ENCODE measurements around the gene TREH. TPM values are rescaled to one million over a fixed set of nuclear protein-coding genes. Genes with fewer than 3 reads are reported as not detected.

The TREH gene
- total RNA-seq, 1 experiment from 2014 or later = not detected

DNA sequence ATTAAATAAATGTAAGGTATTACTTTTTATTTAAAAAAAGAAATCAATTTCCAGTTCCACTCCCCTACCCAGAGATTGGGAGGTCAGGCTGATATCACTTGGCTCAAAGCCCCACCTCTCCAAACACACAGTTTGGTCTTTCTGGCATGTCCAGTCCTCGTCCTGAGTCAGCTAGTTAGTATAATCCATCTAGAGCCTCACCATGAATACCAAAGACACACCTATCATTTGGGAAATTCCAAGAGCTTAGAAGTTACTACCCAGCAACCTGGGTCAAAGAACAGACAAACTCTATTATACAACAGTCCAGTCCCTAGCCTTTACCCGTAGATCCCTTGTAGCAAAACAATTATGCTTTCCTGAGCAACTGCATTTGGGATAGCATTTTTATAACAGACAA is 9.4 kb downstream of the TREH start:
- no peaks in the 10 kb centered on the region for H3K79me1 ChIP-seq (ENCODE audit: insufficient read depth, low read depth, low read length, poor library complexity, severe bottlenecking)
- no peak overlapping the region for H2BK20ac ChIP-seq (ENCODE audit: low read depth, low read length, poor library complexity, severe bottlenecking)
- H3K79me2 ChIP-seq (ENCODE audit: insufficient read depth, low read length) = no peaks in the 10 kb centered on the region
- H2BK12ac ChIP-seq (ENCODE audit: insufficient read length, low read depth, low read length) = no peak overlapping the region
- H3T11ph ChIP-seq (ENCODE audit: low read length) = no peak overlapping the region
- Mint-ChIP-seq H3K27ac (no peak overlapping the region), H3K27me3 (ENCODE audit: low read depth) (peaks cover 7% of the 10 kb centered on the region), H3K4me1 (peaks cover 0 to 5% of the 10 kb centered on the region in 2 experiments; a peak in 1 of 4 replicates), H3K9me3 (peaks cover 2 to 11% of the 10 kb centered on the region in 2 experiments), H3K4me3 (no peak overlapping the region), H3K36me3 (ENCODE audit: insufficient read depth in 1 of 3, low read depth in 3 of 3) (no peaks in the 10 kb centered on the region; a peak in 1 of 7 replicates)
- H3K4me2 ChIP-seq (ENCODE audit: insufficient read depth, insufficient read length, low read length) = no peak overlapping the region
- H4K91ac ChIP-seq (ENCODE audit: insufficient read length, low read depth, low read length) = no peak overlapping the region
- H2BK120ac ChIP-seq (ENCODE audit: low read depth, low read length, poor library complexity, severe bottlenecking) = no peak overlapping the region
- H2AK5ac ChIP-seq (ENCODE audit: insufficient read length, low read length) = no peak overlapping the region
- no peaks in the 10 kb centered on the region for H3K23me2 ChIP-seq (ENCODE audit: insufficient read length, low read depth, low read length, poor library complexity, severe bottlenecking)
- H3K27me3 ChIP-seq (ENCODE audit: insufficient read depth, low read length) = no peaks in the 10 kb centered on the region; the same call in 1 of the 2 replicates
- H3K18ac ChIP-seq (ENCODE audit: insufficient read length, low read depth, low read length) = no peak overlapping the region
- no CpG with 5 or more reads among the region's 2 CpGs for WGBS (ENCODE audit: extremely low coverage, insufficient read length, low lambda C conversion rate)
- TF ChIP-seq, protein P1, sequence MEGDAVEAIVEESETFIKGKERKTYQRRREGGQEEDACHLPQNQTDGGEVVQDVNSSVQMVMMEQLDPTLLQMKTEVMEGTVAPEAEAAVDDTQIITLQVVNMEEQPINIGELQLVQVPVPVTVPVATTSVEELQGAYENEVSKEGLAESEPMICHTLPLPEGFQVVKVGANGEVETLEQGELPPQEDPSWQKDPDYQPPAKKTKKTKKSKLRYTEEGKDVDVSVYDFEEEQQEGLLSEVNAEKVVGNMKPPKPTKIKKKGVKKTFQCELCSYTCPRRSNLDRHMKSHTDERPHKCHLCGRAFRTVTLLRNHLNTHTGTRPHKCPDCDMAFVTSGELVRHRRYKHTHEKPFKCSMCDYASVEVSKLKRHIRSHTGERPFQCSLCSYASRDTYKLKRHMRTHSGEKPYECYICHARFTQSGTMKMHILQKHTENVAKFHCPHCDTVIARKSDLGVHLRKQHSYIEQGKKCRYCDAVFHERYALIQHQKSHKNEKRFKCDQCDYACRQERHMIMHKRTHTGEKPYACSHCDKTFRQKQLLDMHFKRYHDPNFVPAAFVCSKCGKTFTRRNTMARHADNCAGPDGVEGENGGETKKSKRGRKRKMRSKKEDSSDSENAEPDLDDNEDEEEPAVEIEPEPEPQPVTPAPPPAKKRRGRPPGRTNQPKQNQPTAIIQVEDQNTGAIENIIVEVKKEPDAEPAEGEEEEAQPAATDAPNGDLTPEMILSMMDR (conservative IDR thresholded peaks at IDR 0.05) = no peak
- H3K9me3 ChIP-seq (ENCODE audit: control insufficient read depth, low read depth, low read length) = no peaks in the 10 kb centered on the region
- H4K5ac ChIP-seq (ENCODE audit: insufficient read length, low read depth, low read length) = no peak overlapping the region
- H3K9ac ChIP-seq (ENCODE audit: extremely low read depth, insufficient read length, low read length) = no peak overlapping the region
- H4K20me1 ChIP-seq (ENCODE audit: control insufficient read depth, insufficient read depth, insufficient read length) = no peaks in the 10 kb centered on the region
- H2BK5ac ChIP-seq (ENCODE audit: insufficient read length, low read length) = no peak overlapping the region
- H3K23ac ChIP-seq (ENCODE audit: insufficient read length, low read depth, low read length) = no peak overlapping the region
- H3K4me1 ChIP-seq (ENCODE audit: insufficient read depth, low read length) = no peaks in the 10 kb centered on the region
- H3K4ac ChIP-seq (ENCODE audit: low read depth, low read length) = no peak overlapping the region
- H3K14ac ChIP-seq (ENCODE audit: insufficient read depth, low read length) = no peak overlapping the region
- no peak overlapping the region for H4K8ac ChIP-seq (replicated peaks; ENCODE audit: insufficient read length, low read depth, low read length)
- no peak overlapping the region for H2AFZ ChIP-seq (ENCODE audit: low read length)
- H2BK15ac ChIP-seq (ENCODE audit: low read depth, low read length) = no peak overlapping the region
- no peak for DNase-seq
- no peak overlapping the region for H3K56ac ChIP-seq (ENCODE audit: insufficient read length, low read depth, low read length)
- no peak overlapping the region for H3K27ac ChIP-seq (ENCODE audit: insufficient read length, low read depth, low read length)

Measured in H9 (cell line).